Activated CD8-positive, alpha-beta T cell treated with anti-CD3 and anti-CD28 coated beads, Interleukin-2, amount 10 ng/mL, durations not matched to agents 7 days and 5 days (primary cell): ENCODE results near the gene ADGRL3. TPM values are rescaled to one million over a fixed set of nuclear protein-coding genes. Genes with fewer than 3 reads are reported as not detected.
A peak's percentile ranks its signal among the peaks of the same experiment; 100 is the strongest.
"Not testable (repeated sequence)": the region's sequence is repeated elsewhere in the genome, so short reads cannot be mapped to it uniquely, and the experiment has no call there.

ENCODE experiments used
- ATAC-seq: fragments of 150-1000 bp; cut with Tn5 transposase; one replicate; pipeline ENCODE4 v1.10.0; 2021; ENCODE audit warnings: moderate library complexity
- CTCF ChIA-PET: fragments of 350-600 bp; sonication (Branson Sonifier 250); formaldehyde crosslinking; loops from one replicate; lab custom pipeline; 2021; ENCODE audit warnings: antibody characterized with exemption; lab: Charles Lee
- POLR2A ChIA-PET: fragments of 350-600 bp; sonication (Branson Sonifier 250); formaldehyde crosslinking; loops from one replicate; lab custom pipeline; 2021; ENCODE audit warnings: antibody characterized with exemption; lab: Charles Lee
- DNase-seq: peaks from one replicate; pipeline ENCODE4 v3.0.0-alpha.2; 2020
- H3K27ac Mint-ChIP-seq: one replicate; pipeline ENCODE4 v1.8.0; 2021; ENCODE audit warnings: mild to moderate bottlenecking, mixed read lengths
- H3K27me3 Mint-ChIP-seq: one replicate; pipeline ENCODE4 v1.8.0; 2021; ENCODE audit warnings: low read depth, mixed read lengths
- H3K36me3 Mint-ChIP-seq: one replicate; pipeline ENCODE4 v1.8.0; 2021; ENCODE audit warnings: low read depth, mixed read lengths
- H3K4me1 Mint-ChIP-seq: one replicate; pipeline ENCODE4 v1.8.0; 2021; ENCODE audit warnings: low read depth, mixed read lengths
- H3K4me3 Mint-ChIP-seq: one replicate; pipeline ENCODE4 v1.8.0; 2021; ENCODE audit warnings: mild to moderate bottlenecking, mixed read lengths
- H3K9me3 Mint-ChIP-seq: one replicate; pipeline ENCODE4 v1.8.0; 2022; ENCODE audit warnings: mixed read lengths; ENCODE audit not compliant: insufficient read depth
- total RNA-seq, 2 experiments: library from RNA; stranded (reverse); gene quantifications; one replicate each; pipeline ENCODE4 v1.2.3, GENCODE V29; 2021

The ADGRL3 gene
- total RNA-seq, 2 experiments from 2014 or later: not detected

- Mint-ChIP-seq H3K27me3 (no peaks in the 10 kb centered on the region), H3K4me3 (no peak overlapping the region), H3K4me1 (no peaks in the 10 kb centered on the region), H3K27ac (no peak overlapping the region), H3K9me3 (peaks cover 7% of the 10 kb centered on the region), H3K36me3 (no peaks in the 10 kb centered on the region)
- ChIA-PET CTCF (no interaction called here), POLR2A (no interaction called here)
- no peak for ATAC-seq
- DNase-seq: no peak
Observed at GRCh38 chr4:61837395-61837794, 637.3 kb downstream of the ADGRL3 start.

- CTCF ChIA-PET: no interaction called here
- H3K4me3 Mint-ChIP-seq: no peak overlapping the region
- POLR2A ChIA-PET: no interaction called here
- DNase-seq: no peak
- H3K36me3 Mint-ChIP-seq: no peaks in the 10 kb centered on the region
- no peak overlapping the region for H3K27ac Mint-ChIP-seq
- H3K4me1 Mint-ChIP-seq: no peaks in the 10 kb centered on the region
- no peak for ATAC-seq
- H3K9me3 Mint-ChIP-seq: peaks cover 7% of the 10 kb centered on the region
- no peaks in the 10 kb centered on the region for H3K27me3 Mint-ChIP-seq
Observed at GRCh38 chr4:61838072-61838471, 637.9 kb downstream of the ADGRL3 start.

GRCh38 chr4:61841714-61842113 lies 641.6 kb downstream of the ADGRL3 start:
- peaks cover 7% of the 10 kb centered on the region for H3K9me3 Mint-ChIP-seq
- no peaks in the 10 kb centered on the region for H3K36me3 Mint-ChIP-seq
- no peaks in the 10 kb centered on the region for H3K27me3 Mint-ChIP-seq
- H3K27ac Mint-ChIP-seq: no peak overlapping the region
- H3K4me1 Mint-ChIP-seq: no peaks in the 10 kb centered on the region
- no peak overlapping the region for H3K4me3 Mint-ChIP-seq
- no peak for ATAC-seq
- CTCF ChIA-PET: no interaction called here
- POLR2A ChIA-PET: no interaction called here
- DNase-seq: no peak

GRCh38 chr4:61851126-61851525 lies 651.0 kb downstream of the ADGRL3 start:
- Mint-ChIP-seq H3K9me3 (peaks cover 7% of the 10 kb centered on the region), H3K4me3 (no peak overlapping the region), H3K4me1 (no peaks in the 10 kb centered on the region), H3K36me3 (no peaks in the 10 kb centered on the region), H3K27ac (no peak overlapping the region), H3K27me3 (no peaks in the 10 kb centered on the region)
- ChIA-PET POLR2A (no interaction called here), CTCF (no interaction called here)
- ATAC-seq: no peak
- no peak for DNase-seq

GRCh38 chr4:61852105-61852504 lies 652.0 kb downstream of the ADGRL3 start:
- DNase-seq, H3K4me1 Mint-ChIP-seq, H3K27me3 Mint-ChIP-seq, H3K27ac Mint-ChIP-seq, ATAC-seq, H3K4me3 Mint-ChIP-seq, POLR2A ChIA-PET, H3K36me3 Mint-ChIP-seq, H3K9me3 Mint-ChIP-seq, CTCF ChIA-PET: not testable (repeated sequence)

GRCh38 chr4:61853041-61853440 lies 652.9 kb downstream of the ADGRL3 start:
- POLR2A ChIA-PET: no interaction called here
- no peaks in the 10 kb centered on the region for H3K4me1 Mint-ChIP-seq
- DNase-seq (no peak), ATAC-seq (no peak)
- CTCF ChIA-PET: no interaction called here
- H3K36me3 Mint-ChIP-seq: no peaks in the 10 kb centered on the region
- no peak overlapping the region for H3K4me3 Mint-ChIP-seq
- no peaks in the 10 kb centered on the region for H3K27me3 Mint-ChIP-seq
- peaks cover 7% of the 10 kb centered on the region for H3K9me3 Mint-ChIP-seq
- no peak overlapping the region for H3K27ac Mint-ChIP-seq

- ChIA-PET CTCF (no interaction called here), POLR2A (interaction anchor here (0.5 kb wide), 1 partner anchor 925 kb away, joined by 3 read pairs; no protein-coding TSS in a partner anchor)
- no peak overlapping the region for H3K27ac Mint-ChIP-seq
- no peaks in the 10 kb centered on the region for H3K27me3 Mint-ChIP-seq
- H3K4me1 Mint-ChIP-seq: no peaks in the 10 kb centered on the region
- ATAC-seq (no peak), DNase-seq (no peak)
- no peak overlapping the region for H3K4me3 Mint-ChIP-seq
- peaks cover 5% of the 10 kb centered on the region for H3K9me3 Mint-ChIP-seq
- H3K36me3 Mint-ChIP-seq: no peaks in the 10 kb centered on the region
Observed at GRCh38 chr4:61860376-61860775, 660.2 kb downstream of the ADGRL3 start.

- POLR2A ChIA-PET: no interaction called here
- CTCF ChIA-PET: no interaction called here
- Mint-ChIP-seq H3K36me3 (no peaks in the 10 kb centered on the region), H3K4me1 (no peaks in the 10 kb centered on the region), H3K27ac (no peak overlapping the region), H3K27me3 (no peaks in the 10 kb centered on the region), H3K4me3 (no peak overlapping the region), H3K9me3 (peaks cover 9% of the 10 kb centered on the region)
- no peak for DNase-seq
- no peak for ATAC-seq
Observed at GRCh38 chr4:61864286-61864685, 664.2 kb downstream of the ADGRL3 start.

- DNase-seq (no peak), ATAC-seq (no peak)
- Mint-ChIP-seq H3K27ac (no peak overlapping the region), H3K4me1 (no peaks in the 10 kb centered on the region), H3K27me3 (no peaks in the 10 kb centered on the region), H3K36me3 (no peaks in the 10 kb centered on the region), H3K4me3 (no peak overlapping the region), H3K9me3 (peaks cover 9% of the 10 kb centered on the region)
- POLR2A ChIA-PET: no interaction called here
- CTCF ChIA-PET: no interaction called here
Observed at GRCh38 chr4:61866378-61867030, 666.4 kb downstream of the ADGRL3 start.

- POLR2A ChIA-PET: no interaction called here
- H3K4me3 Mint-ChIP-seq: no peak overlapping the region
- H3K4me1 Mint-ChIP-seq: peaks cover 8% of the 10 kb centered on the region
- H3K27me3 Mint-ChIP-seq: no peaks in the 10 kb centered on the region
- no peak for ATAC-seq
- DNase-seq: no peak
- CTCF ChIA-PET: no interaction called here
- H3K36me3 Mint-ChIP-seq: no peaks in the 10 kb centered on the region
- H3K27ac Mint-ChIP-seq: no peak overlapping the region
- peaks cover 3% of the 10 kb centered on the region for H3K9me3 Mint-ChIP-seq
Observed at GRCh38 chr4:61872983-61873382, 672.9 kb downstream of the ADGRL3 start.

- ChIA-PET POLR2A (no interaction called here), CTCF (no interaction called here)
- peaks cover 9% of the 10 kb centered on the region for H3K4me1 Mint-ChIP-seq
- DNase-seq: no peak
- H3K36me3 Mint-ChIP-seq: no peaks in the 10 kb centered on the region
- H3K4me3 Mint-ChIP-seq: no peak overlapping the region
- no peaks in the 10 kb centered on the region for H3K9me3 Mint-ChIP-seq
- ATAC-seq: no peak
- H3K27ac Mint-ChIP-seq: no peak overlapping the region
- H3K27me3 Mint-ChIP-seq: no peaks in the 10 kb centered on the region
Observed at GRCh38 chr4:61877266-61877665, 677.1 kb downstream of the ADGRL3 start.

- Mint-ChIP-seq H3K4me3 (no peak overlapping the region), H3K9me3 (peaks cover under 1% of the 10 kb centered on the region), H3K27ac (no peak overlapping the region), H3K27me3 (no peaks in the 10 kb centered on the region), H3K4me1 (peaks cover 9% of the 10 kb centered on the region), H3K36me3 (no peaks in the 10 kb centered on the region)
- POLR2A ChIA-PET: no interaction called here
- CTCF ChIA-PET: no interaction called here
- DNase-seq (peak; percentile 21), ATAC-seq (peak; percentile 39)
Observed at GRCh38 chr4:61877893-61878292, 677.8 kb downstream of the ADGRL3 start.

GRCh38 chr4:61882381-61882780 lies 682.3 kb downstream of the ADGRL3 start:
- ChIA-PET CTCF (no interaction called here), POLR2A (no interaction called here)
- Mint-ChIP-seq H3K4me3 (no peak overlapping the region), H3K36me3 (no peaks in the 10 kb centered on the region), H3K9me3 (peaks cover 5% of the 10 kb centered on the region), H3K27me3 (no peaks in the 10 kb centered on the region), H3K27ac (no peak overlapping the region), H3K4me1 (peaks cover 3% of the 10 kb centered on the region)
- DNase-seq: no peak
- no peak for ATAC-seq
